ENCODE measurements around the gene PHF12.

The PHF12 gene

GRCh38 chr17:28975031-28975430 lies 23.7 kb upstream of the PHF12 start:
- no peak for DNase-seq (ENCODE audit: low read depth)

- DNase-seq (ENCODE audit: low read depth): no peak
Measured at GRCh38 chr17:28974451-28974850, 23.1 kb upstream of the PHF12 start.

GRCh38 chr17:28973425-28973824 lies 22.1 kb upstream of the PHF12 start:
- peak; percentile 90 for DNase-seq (ENCODE audit: low read depth)

GRCh38 chr17:28972437-28972836 lies 21.1 kb upstream of the PHF12 start:
- DNase-seq (ENCODE audit: low read depth): peak; percentile 85

GRCh38 chr17:28970879-28971278 lies 19.6 kb upstream of the PHF12 start:
- DNase-seq (ENCODE audit: low read depth): no peak

GRCh38 chr17:28969706-28970393 lies 18.5 kb upstream of the PHF12 start:
- no peak for DNase-seq (ENCODE audit: low read depth)

- no peak for DNase-seq (ENCODE audit: low read depth)
Measured at GRCh38 chr17:28968914-28969295, 17.6 kb upstream of the PHF12 start.

- DNase-seq (ENCODE audit: low read depth): no peak
Measured at GRCh38 chr17:28968231-28968913, 17.1 kb upstream of the PHF12 start.

GRCh38 chr17:28967221-28968135 lies 16.2 kb upstream of the PHF12 start:
- DNase-seq (ENCODE audit: low read depth): peak; percentile 41

- no peak for DNase-seq (ENCODE audit: low read depth)
Measured at GRCh38 chr17:28963841-28964240, 12.5 kb upstream of the PHF12 start.

- peak; percentile 32 for DNase-seq (ENCODE audit: low read depth)
Measured at GRCh38 chr17:28963055-28963611, 11.8 kb upstream of the PHF12 start.

GRCh38 chr17:28961391-28961790 lies 10.1 kb upstream of the PHF12 start:
- no peak for DNase-seq (ENCODE audit: low read depth)

GRCh38 chr17:28960256-28961061 lies 9.1 kb upstream of the PHF12 start:
- no peak for DNase-seq (ENCODE audit: low read depth)

GRCh38 chr17:28959471-28959871 lies 8.2 kb upstream of the PHF12 start:
- DNase-seq (ENCODE audit: low read depth): no peak

GRCh38 chr17:28958820-28959455 lies 7.6 kb upstream of the PHF12 start:
- DNase-seq (ENCODE audit: low read depth): no peak

- DNase-seq (ENCODE audit: low read depth): no peak
Measured at GRCh38 chr17:28957992-28958355, 6.7 kb upstream of the PHF12 start.

GRCh38 chr17:28957277-28957991 lies 6.1 kb upstream of the PHF12 start:
- no peak for DNase-seq (ENCODE audit: low read depth)

- DNase-seq (ENCODE audit: low read depth): no peak
Measured at GRCh38 chr17:28956861-28957260, 5.5 kb upstream of the PHF12 start.

- no peak for DNase-seq (ENCODE audit: low read depth)
Measured at GRCh38 chr17:28956112-28956511, 4.8 kb upstream of the PHF12 start.

- DNase-seq (ENCODE audit: low read depth): no peak
Measured at GRCh38 chr17:28955408-28955807, 4.1 kb upstream of the PHF12 start.

- DNase-seq (ENCODE audit: low read depth): no peak
Measured at GRCh38 chr17:28954886-28955285, 3.6 kb upstream of the PHF12 start.

Measured in EH (cell line).